ENCODE results near the gene PAN2. TPM values are rescaled to one million over a fixed set of nuclear protein-coding genes. Genes with fewer than 3 reads are reported as not detected.

The PAN2 gene
- total and polyA plus RNA-seq, 12 donors = 19.6 to 124 (median 69.6) TPM

DNA sequence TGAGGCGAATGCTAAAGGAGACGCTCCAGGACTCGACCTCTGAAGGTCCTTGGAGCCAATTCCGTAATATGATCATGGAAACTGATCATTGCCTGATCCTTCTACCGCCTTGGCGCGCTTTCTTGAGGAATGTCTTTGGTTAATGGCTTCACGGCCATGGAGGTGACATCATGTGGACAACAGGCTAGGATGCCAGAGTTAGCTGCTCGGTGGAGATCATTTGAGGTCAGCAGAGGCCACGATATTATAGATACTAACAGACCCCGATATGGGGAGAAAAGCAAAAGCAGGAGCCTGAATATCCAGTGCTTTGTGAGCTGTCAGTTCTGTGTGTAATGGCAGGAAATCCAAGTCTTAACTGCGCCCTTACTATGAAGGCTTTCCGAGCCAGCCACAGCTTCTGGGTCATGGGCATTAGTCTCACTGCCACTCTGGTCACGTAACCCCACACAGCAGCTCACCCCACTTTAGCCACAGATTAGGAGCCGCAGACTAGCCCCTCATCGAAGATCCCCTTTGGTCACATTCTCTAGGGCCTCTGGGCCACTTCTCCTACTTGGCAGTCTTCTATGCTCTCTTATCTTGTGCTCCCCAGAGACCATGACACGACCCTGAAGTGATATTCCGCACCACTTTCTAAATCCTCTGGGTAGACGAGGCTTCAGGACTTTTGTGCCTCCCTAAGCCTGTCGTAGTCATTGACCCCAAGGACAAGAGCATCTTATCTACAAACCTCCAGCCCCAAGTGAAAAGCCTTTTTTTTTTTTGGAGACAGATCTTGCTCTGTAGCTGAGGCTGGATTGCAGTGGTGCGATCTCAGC is 32.9 kb downstream of the PAN2 start:
- intact Hi-C loops (cut with DNase I) = no loop called here
- peaks cover 0 to 10% of the 10 kb centered on the region in 2 donors for H3K36me3 ChIP-seq (replicated peaks in 1 of 2)
- peaks cover 48 to 61% of the 10 kb centered on the region in 2 donors for H3K4me1 ChIP-seq (replicated peaks in 1 of 2)
- peak overlapping the region; percentile 84 to 95 (median 91) for H3K27ac ChIP-seq
- peak in 3 of 7 donors; percentile 21 to 36 (median 31) for DNase-seq
- TF ChIP-seq, protein P1, sequence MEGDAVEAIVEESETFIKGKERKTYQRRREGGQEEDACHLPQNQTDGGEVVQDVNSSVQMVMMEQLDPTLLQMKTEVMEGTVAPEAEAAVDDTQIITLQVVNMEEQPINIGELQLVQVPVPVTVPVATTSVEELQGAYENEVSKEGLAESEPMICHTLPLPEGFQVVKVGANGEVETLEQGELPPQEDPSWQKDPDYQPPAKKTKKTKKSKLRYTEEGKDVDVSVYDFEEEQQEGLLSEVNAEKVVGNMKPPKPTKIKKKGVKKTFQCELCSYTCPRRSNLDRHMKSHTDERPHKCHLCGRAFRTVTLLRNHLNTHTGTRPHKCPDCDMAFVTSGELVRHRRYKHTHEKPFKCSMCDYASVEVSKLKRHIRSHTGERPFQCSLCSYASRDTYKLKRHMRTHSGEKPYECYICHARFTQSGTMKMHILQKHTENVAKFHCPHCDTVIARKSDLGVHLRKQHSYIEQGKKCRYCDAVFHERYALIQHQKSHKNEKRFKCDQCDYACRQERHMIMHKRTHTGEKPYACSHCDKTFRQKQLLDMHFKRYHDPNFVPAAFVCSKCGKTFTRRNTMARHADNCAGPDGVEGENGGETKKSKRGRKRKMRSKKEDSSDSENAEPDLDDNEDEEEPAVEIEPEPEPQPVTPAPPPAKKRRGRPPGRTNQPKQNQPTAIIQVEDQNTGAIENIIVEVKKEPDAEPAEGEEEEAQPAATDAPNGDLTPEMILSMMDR (IDR thresholded peaks at IDR 0.05) = no peak
- TF ChIP-seq POLR2A (IDR thresholded peaks at IDR 0.05) = no peak
- no peaks in the 10 kb centered on the region for H3K27me3 ChIP-seq
- 27 to 40% (median 29%) methylated on average over 21 of the region's 21 CpGs for WGBS, 4 donors
- no peaks in the 10 kb centered on the region for H3K9me3 ChIP-seq (replicated peaks in 1 of 3)
- peak overlapping the region in 3 of 4 donors; percentile 33 to 89 (median 84) for H3K4me3 ChIP-seq

GRCh38 chr12:56299853-56300643 is 33.8 kb downstream of the PAN2 start, which contains the start of gene CS:
Gene CS (minus strand): TSS chr12:56300330. CDS start chr12:56300201, 129 bp downstream.
- intact Hi-C loops (cut with DNase I) = no loop called here
- Histone ChIP-seq H3K9me3 (replicated peaks in 1 of 3) (no peaks in the 10 kb centered on the region), H3K4me3 (peak within 1 kb of the TSS; percentile 63 to 89 (median 86)), H3K4me1 (replicated peaks in 1 of 2) (peaks cover 48 to 61% of the 10 kb centered on the region in 2 donors), H3K27me3 (no peaks in the 10 kb centered on the region), H3K36me3 (replicated peaks in 1 of 2) (peaks cover 0 to 6% of the 10 kb centered on the region in 2 donors), H3K27ac (peak within 1 kb of the TSS; percentile 84 to 95 (median 91))
- TF ChIP-seq, protein P1 (IDR thresholded peaks at IDR 0.05) = peak in 1 of 6 experiments; percentile 11
- peak; percentile 82 to 93 for TF ChIP-seq POLR2A (IDR thresholded peaks at IDR 0.05)
- peak; percentile 99 to 100 (median 99) for DNase-seq
- WGBS, 4 donors = 0% methylated on average over 15 to 63 of the region's 63 CpGs

DNA sequence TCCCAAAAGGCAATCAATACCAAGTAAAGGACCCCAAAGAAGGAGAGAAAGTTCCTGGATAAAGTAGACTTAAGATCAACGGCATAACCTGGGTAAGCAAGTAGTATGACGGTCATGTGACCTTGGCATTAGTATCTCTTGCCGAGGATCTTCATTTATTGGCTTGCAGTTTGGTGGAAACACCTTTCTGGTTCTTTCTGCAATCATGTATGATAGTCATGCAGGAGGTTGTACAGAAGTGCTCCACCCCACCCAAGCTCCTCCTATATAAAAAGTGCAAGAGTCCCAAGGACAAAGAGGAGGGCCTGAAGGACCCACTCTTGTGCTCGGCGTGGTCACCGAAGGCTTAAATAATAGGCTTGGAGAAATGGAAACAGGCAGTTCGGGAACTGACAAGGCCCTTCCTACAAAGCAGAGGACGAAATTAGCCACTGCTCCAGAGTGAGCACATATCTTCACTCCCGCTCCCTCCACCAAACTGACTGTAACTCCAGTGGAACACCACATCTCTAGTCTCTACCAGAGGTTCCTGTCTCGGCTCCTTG is 34.4 kb downstream of the PAN2 start:
- H3K4me1 ChIP-seq (replicated peaks in 1 of 2) = peaks cover 48 to 61% of the 10 kb centered on the region in 2 donors
- 0 to 1% (median 0%) methylated on average over 8 to 10 of the region's 10 CpGs for WGBS, 4 donors

More for the DNA sequence above, 34.4 kb downstream of the PAN2 start:
- peak overlapping the region; percentile 84 to 95 (median 91) for H3K27ac ChIP-seq
- H3K9me3 ChIP-seq (replicated peaks in 1 of 3) = no peaks in the 10 kb centered on the region
- intact Hi-C loops (cut with DNase I) = no loop called here
- peak in 2 of 7 donors; percentile 25 to 31 for DNase-seq
- no peak for TF ChIP-seq POLR2A (IDR thresholded peaks at IDR 0.05)
- TF ChIP-seq, protein P1 (IDR thresholded peaks at IDR 0.05) = no peak
- H3K4me3 ChIP-seq = peak overlapping the region; percentile 63 to 89 (median 86)
- no peaks in the 10 kb centered on the region for H3K27me3 ChIP-seq
- peaks cover 0 to 9% of the 10 kb centered on the region in 2 donors for H3K36me3 ChIP-seq (replicated peaks in 1 of 2)
